GM18498 (cell line): ENCODE data around the gene HNF4A.

Source experiments
- ATAC-seq: cut with Tn5 transposase; IDR thresholded peaks from one replicate; pipeline ENCODE4 v1.9.1; 2021; ENCODE audit warnings: mild to moderate bottlenecking, moderate library complexity; ENCODE audit not compliant: unreplicated experiment

The HNF4A gene

GRCh38 chr20:44390280-44390679 lies 34.8 kb downstream of the HNF4A start:
- no peak for ATAC-seq

GRCh38 chr20:44392088-44392775 lies 36.7 kb downstream of the HNF4A start:
- ATAC-seq, result no peak

- no peak for ATAC-seq
Measured at GRCh38 chr20:44392776-44393607, 37.5 kb downstream of the HNF4A start.

- ATAC-seq, result no peak
Measured at GRCh38 chr20:44393608-44394451, 38.3 kb downstream of the HNF4A start.

GRCh38 chr20:44394452-44394701 lies 38.9 kb downstream of the HNF4A start:
- ATAC-seq, result no peak

- no peak for ATAC-seq
Measured at GRCh38 chr20:44394702-44395460, 39.4 kb downstream of the HNF4A start.

- no peak for ATAC-seq
Measured at GRCh38 chr20:44395461-44396340, 40.2 kb downstream of the HNF4A start.

- ATAC-seq, result no peak
Measured at GRCh38 chr20:44396369-44397130, 41.1 kb downstream of the HNF4A start.

- ATAC-seq, result no peak
Measured at GRCh38 chr20:44398335-44398734, 42.8 kb downstream of the HNF4A start.

- no peak for ATAC-seq
Measured at GRCh38 chr20:44399446-44399845, 43.9 kb downstream of the HNF4A start.

- ATAC-seq, result no peak
Measured at GRCh38 chr20:44400671-44400969, 45.1 kb downstream of the HNF4A start.

- no peak for ATAC-seq
Measured at GRCh38 chr20:44400970-44401769, 45.7 kb downstream of the HNF4A start.

- no peak for ATAC-seq
Measured at GRCh38 chr20:44401770-44402390, 46.4 kb downstream of the HNF4A start.

- ATAC-seq, result no peak
Measured at GRCh38 chr20:44402391-44403193, 47.1 kb downstream of the HNF4A start.

- no peak for ATAC-seq
Measured at GRCh38 chr20:44403194-44404112, 48.0 kb downstream of the HNF4A start.
